Stimulated activated CD8-positive, alpha-beta memory T cell treated with anti-CD3 and anti-CD28 coated beads, Interleukin-2, amount 100 ng/mL, for 1 hour (primary cell): ENCODE measurements around the gene TRAP1.

Experiments
- DNase-seq, 2 donors: peaks; one replicate each; pipeline ENCODE4 v3.0.0-alpha.2; 2020; ENCODE audit warnings: low read depth in 2 of 2

The TRAP1 gene

DNA sequence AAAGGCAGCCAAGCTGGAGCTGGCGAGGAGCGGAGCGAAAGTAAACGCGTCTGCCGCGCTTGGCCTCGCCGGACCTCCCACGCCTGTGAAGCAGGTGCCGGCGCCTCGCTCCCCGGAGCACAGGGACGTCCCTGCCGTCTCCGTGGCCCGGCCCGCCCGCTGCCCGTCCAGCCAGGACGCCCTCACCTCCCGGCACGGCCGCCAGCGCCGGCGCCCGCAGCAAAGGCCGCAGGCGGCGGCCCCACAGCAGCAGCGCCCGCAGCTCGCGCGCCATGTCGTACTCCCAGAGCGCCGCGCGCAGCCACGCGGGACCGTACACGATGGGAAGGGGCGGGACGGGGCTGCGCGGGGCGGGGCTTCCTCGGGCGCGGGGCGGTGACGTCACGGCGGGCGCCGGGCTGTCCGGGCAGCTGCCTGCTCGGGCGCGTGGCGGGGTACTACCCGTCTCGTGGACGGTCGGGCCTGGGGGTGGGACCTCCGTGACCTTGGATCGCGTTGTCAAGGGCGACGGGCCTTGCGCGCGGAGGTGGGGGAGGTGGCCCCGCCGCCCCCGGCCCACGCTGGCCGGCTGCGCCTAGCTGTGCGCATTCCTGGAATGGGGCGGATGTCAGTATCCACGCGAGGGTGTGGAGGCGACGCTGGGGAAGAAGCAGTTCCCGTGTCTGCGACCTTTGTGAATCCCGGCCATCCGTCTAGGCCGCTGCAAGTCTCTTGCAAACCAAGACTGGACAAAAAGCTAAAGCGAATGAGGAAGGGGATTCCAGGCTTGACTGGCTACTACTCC lies at the start of gene TRAP1:
TRAP1 (minus strand) TSS at position 290 of the 784 bp plus-strand sequence; CDS start at position 274, 16 bp downstream.
- DNase-seq = peak; percentile 85 to 87

DNA sequence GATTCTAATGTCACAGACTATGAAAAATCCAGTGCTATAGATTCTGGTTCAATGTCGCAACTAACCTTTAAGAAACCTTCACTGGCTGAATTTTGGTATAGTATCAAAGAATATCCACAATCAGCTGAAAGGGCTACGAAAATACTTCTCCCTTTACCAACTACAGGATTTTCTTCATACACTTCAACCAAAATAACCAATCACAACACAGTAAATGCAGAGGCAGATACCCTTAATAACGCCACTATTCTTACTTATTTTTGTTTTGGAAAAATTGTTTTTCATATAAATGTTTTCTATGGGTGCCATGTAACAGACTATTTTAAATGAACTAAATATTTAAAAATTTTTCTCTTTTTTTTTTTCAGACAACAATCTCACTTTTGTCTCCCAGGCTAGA lies 48.9 kb upstream of the TRAP1 start:
- no peak for DNase-seq

DNA sequence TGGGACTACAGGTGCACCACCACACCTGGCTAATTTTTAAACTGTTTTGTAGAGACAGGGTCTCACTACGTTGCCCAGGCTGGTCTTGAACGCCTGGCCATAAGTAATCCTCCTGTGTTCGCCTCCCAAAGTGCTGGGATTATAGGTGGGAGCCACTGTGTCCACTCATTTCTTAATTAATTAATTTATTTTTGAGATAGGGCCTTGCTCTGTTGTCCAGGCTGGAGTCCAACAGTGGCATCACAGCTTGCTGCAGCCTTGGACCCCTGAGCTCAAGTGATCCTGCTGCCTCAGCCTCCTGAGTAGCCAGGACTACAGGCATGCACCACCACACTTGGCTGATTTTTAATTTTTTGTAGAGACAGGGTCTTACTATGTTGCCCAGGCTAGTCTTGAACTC lies 47.1 kb upstream of the TRAP1 start:
- no peak for DNase-seq

DNA sequence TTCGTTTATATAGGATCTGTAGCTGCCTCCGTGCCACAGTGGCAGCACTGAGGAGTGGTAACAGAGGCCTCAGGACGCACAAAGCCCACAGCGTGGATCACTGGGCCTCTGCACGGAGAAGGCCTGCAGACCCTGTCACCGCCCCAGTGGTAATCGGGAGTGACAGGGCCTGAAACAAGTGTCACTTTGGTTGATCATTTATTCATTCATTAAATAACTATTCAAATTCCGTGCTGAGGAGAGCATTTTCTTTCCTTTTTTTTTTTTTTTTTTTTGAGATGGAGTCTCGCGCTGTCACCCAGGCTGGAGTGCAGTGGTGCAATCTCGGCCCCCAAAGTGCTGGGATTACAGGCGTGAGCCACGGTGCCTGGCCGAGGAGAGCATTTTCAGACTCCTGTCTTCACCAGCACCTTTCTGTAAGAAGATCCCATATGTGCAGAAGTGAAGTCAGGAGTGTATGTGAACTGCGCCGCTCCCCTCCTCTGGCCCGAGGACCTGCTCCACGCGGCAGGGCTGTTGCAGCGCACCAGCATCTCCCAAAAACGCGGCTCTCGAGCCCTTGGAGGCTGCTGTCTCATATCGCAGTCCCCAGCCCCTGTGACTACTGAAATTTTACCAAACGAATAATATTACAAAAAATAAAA lies 44.9 kb upstream of the TRAP1 start:
- no peak for DNase-seq

DNA sequence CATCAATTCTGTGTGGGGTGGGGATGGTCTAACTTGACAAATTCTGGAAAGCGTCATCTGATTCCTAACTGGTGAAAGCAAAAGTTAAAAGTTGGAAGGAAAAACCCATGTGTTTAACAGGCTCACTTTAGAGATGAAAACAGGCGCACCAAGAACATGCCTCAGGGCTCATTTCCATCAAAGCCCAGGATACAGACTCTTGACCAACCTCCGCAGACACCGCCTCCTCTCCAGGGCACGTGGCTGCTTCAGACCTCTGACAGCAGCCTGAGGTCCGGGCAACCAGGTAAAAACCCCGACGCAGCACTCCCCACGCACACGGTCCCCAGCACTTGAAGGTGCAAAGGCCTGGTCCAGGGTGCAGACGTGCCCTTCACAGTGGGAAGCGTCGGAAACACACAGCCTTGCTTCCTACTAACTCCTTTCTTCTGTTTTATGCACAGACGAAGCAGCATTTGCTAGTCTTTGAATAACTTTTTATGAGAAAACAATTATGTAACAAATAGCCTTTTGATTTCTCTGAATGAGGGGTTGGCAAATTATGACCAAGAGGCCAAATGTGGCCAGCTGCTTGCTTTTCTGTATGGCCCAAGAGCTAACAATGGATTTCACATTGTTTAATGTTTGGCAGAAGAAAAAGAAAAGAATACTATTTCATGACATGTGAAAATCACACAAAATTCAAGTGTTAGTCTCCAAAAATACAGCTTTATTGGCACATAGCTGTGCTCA lies 44.2 kb upstream of the TRAP1 start:
- DNase-seq = no peak

DNA sequence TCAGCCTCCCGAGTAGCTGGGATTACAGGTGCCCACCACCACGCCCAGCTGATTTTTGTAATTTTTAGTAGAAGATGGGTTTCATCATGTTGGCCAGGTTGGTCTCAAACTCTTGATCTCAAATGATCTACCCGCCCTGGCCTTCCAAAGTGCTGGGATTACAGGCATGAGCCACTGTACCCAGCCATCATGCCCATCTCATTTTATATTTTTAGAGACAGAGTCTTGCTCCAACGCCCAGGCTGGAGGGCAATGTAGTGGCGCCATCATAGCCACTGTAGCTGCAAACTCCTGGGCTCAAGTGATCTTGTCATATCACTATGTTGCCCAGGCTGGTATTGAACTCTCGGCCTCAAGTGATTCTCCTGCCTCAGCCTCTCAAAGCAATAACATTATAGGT lies 43.2 kb upstream of the TRAP1 start:
- no peak for DNase-seq

DNA sequence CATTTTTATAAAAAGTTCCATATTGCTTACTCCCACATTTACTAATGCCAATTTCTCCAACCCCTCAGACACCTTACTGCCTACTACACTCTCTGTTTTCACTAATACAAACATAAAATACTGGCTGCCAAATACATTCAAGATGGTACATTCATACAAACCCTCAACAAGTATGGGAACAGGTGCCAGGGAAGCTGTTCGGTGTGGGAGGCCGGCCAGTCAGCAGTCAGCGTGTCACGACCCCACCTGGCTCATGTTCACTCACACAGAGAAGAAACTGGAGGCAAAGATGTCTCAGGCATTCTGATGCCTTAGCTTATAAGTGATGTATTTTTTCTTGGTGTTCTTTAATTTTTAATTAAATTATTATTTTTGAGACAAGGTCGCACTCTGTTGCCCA lies 42.4 kb upstream of the TRAP1 start:
- DNase-seq = no peak

DNA sequence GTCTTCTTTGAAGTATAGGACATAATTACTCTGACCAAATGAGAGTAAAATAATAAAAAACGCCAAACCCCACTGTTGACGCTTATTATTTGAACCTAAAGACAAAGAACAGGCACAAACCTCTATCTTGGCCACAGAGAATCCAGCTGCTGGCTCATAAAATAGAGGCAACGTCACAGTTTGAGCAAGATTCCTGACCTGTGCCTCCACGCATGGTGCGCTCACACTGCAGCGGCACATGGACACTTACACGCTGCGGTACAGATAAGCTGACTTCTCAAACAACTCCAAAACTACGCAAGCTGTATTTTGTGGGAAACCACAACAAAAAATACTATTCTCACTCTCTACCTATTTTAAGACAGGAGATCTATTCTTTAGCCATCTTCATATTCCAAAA lies 38.8 kb upstream of the TRAP1 start:
- DNase-seq = no peak

DNA sequence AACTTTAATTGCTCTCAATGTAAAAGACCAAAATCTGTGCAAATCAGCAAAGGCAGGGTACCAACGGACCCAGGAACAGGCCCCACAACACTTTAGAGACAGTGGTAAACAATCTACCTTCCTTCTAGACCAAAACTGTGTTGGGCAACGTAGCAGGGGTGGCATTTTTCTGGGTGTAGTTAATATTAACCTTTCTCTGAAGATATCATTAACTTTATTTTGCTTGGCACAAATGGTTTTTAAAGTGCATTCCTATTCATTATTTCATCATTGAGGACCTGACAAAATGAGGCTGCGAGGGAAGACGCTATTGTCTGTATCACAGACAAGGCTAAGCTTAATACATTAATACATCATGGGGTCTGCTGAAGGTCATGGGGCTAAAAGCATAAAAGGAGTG lies 37.9 kb upstream of the TRAP1 start:
- no peak for DNase-seq

DNA sequence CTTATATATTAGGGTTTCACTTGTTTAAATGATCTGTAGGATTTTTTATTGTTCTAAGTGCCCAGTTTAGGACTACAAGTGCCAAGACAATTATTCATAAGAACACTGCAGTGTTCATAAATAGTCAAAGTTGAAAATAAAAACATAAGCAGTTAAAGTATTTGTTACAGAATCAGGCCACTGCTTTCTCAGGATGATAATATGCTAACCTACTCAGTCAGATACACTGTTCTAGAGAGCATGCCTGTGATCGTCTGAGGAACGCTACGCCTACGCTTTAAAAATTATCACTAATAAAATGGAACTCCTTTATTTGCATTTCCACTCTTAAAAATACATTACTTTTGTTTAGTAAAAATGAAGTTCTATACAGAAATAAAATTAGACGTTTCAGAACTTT lies 37.4 kb upstream of the TRAP1 start:
- no peak for DNase-seq

DNA sequence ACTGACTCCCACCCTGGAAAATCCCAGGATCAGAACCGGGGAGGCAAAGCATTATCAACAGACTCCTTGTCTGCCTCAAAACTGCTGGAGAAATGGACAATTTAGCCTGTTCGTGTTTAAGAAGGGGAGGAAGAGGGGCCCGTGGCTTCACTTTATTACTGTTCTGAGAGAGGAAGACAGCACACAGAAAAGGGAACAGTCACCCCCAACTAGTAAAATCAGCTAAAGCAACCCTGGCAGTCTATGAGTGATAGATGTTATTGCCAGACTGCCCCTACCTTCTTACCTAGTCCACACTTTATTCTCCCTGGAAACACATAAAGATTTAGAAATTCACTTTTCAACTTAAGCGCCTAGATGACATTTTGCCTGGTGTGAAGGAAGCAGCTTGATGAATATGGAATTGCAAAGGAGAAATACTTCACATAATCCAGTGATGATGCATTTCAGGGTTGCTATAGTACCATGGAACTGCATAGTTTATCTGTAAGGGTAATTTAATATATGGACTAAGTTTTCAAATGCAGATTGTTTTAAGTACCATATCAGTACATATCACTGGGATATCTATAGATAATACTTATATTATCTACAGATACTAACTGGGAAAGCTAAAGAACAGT lies 36.9 kb upstream of the TRAP1 start:
- DNase-seq = no peak

DNA sequence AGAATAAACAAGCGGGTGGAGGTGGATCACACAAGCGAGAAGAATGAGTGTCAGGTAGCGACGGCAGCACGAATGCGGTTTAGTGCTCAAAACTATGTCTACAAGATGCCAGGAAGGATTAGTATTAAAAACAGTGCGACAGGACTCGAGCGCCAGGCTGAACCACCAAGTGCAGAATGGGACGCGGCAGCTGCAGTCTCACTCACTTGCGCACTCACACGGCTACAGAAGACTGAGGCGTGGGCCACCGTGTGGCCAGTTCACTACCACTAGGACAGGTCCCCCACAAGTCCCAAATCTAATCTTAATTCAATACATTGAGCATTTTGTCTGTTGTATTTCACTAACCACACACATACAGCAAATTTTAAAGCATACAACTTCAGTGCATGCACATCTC lies 35.7 kb upstream of the TRAP1 start:
- no peak for DNase-seq

DNA sequence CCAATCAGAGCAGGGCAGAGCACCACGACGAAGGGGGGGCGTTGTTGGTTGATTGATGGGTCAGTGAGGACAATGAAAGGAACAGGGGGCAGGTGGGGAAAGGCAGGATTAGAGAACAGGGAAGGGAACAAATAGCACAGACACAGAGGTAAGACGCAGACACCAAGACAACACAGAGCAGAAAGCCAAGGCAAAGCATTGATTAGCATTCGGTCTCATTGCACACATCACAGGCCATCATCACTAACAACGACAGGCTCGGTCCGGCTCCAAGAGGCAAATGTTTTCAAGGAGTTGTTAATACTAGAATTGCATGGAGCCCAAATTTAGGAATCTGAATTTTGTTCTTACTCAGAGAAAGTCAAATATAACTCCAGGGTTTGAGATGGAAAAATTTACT lies 34.6 kb upstream of the TRAP1 start:
- no peak for DNase-seq

DNA sequence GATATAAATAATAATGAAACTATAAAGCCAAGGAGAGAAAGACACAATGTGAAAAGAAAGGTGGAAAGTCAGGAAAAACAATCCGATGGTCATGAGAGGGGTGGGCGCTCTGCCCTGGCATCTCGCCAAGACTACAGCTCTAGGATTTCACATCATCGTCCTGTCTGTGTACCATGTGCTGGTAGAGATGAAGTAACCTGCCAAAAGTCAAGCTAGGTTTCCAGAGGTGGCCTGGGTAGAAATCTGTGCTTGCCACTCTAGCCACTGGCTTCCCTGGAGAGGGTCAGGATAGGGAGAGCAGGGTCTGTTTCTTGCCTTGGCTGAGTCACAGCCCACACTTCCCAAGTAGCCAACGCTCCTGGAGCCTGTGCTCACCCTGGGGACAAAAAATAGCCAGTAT lies 31.0 kb upstream of the TRAP1 start:
- DNase-seq = no peak

DNA sequence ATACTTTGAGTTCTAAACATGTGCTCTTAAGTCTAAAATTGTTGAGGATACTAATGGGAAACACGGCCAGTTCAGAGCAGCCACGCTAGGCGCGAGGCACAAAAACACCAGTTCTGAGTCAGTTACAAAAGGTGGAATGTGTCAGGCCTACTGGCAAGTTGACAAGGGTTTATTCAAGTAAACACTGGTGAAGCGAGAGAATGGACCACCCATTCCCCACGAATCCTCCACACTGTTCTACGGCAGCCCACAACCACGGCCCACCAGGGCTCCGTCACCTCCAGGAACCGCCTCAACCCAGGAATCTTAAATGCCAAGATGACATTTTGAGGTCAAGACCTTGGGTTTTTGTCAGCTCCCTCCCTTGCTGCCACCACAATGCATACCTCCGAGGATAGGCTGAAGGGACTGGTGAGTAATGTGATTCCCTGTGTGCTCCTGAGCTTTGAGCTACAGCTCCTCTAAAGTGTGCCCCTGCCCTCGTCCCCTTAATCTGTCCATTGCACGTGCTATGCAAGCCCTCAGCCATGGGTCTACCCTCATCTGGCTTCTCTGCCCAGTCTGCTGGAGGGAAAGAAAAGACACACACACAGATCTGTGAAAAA lies 28.5 kb upstream of the TRAP1 start:
- DNase-seq = no peak

DNA sequence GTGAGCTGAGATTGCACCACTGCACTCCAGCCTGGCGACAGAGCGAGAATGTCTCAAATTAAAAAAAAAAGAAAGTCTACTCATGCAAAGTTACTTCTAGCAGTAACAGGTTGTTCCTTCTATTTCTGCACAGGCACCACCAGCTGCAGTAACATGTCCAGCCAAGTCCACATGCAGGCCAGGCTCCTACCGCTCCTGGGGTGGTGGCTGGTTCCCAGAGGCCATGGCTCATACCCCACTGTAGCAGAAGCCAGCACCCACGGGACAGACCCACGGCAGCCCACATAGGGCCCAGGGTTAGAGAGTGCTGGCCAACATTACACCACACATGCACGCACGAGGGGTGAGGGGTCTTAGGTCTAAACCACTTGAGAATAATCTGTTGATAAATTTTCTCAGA lies 26.7 kb upstream of the TRAP1 start:
- no peak for DNase-seq

DNA sequence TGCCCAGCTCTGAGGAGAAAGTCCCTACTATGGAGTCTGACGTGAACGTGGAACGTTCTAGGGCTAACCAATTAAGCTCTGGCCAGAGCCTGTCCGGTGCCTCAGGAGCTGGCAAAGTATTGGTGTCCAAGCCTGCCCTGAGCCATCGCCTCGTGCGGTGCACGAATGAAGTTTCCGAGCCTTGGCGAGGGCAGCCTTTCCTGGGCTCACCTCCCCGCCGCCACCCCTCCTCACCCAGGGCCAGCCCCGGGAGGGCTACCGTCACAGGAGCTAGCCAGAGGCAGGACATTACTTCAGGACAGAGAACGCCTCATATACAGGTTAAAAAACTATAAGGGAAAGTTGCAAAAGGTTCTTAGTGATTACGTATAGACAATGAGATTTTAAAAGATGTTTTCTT lies 23.6 kb upstream of the TRAP1 start:
- DNase-seq = no peak

DNA sequence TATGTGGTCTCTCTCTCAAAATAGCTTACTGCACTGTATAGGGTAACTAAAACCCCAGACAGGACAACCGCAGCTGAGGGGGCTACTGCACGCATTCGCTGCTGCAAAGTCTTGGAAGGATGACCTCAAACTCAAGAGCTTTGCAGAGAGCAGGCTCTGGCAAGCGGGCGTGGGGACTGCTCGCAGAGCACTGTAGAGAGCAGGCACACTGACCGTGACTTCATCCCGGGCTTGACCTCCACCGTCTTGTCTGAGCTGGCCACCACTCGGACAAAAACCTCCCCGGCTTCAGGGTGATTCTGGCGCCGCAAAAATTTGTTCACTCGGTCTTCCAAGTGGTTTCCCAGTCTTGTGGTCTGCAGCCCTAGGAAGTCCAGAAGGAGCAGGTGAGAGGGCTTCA lies 22.9 kb upstream of the TRAP1 start:
- no peak for DNase-seq

DNA sequence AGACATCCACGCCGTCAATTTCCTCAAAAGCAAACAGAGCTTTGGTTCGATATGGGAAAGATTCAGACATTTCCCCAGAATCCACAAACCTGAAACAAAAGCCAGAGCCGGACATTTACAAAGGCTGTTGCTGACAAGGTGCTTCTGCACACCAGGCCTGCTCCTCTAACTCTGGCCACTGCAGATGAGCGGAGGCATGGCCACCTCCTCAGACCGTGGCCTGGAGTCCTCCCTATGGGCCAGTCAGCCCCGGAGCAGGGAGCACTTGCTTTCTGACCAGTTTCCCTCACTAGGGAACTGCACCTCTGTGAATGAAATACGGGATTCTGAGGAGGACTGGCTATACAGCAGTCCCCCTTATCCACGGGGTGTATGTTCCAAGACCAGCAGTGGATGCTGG lies 22.3 kb upstream of the TRAP1 start:
- no peak for DNase-seq

DNA sequence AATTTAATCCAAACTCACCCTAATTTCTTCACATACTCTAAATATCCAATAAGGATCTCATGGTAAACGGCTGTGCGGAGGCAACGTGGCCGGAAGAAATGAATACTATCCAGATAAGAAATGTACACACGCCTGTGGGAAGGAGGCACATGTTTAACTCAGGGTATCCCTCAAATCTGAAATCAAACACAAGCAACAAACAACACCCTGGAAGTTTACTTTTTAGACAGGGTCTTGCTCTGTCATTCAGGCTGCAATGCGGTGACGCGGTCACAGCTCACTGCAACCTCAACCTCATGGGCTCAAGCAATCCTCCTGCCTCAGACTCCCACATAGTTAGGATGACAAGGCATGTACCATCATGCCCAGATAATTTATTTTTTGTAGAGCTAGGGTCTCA lies 21.2 kb upstream of the TRAP1 start:
- no peak for DNase-seq

DNA sequence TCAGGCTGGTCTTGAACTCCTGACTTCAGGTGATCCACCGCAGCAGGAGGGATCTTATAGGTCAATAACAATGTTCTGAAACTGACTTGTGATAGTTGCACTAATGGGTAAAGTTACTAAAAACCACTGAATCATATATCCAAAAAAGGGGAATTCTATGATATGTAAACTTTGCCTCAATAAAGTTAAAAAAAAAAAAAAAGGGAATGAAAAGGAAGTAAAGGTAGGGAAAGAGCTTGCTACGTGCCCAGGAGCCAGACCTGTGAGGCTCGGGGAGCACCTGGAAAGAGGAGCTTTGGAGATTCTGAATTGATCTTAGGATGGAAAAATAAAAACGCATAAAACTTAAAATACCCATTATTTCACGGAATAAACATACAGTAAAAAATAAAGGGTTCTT lies 20.8 kb upstream of the TRAP1 start:
- DNase-seq = no peak

DNA sequence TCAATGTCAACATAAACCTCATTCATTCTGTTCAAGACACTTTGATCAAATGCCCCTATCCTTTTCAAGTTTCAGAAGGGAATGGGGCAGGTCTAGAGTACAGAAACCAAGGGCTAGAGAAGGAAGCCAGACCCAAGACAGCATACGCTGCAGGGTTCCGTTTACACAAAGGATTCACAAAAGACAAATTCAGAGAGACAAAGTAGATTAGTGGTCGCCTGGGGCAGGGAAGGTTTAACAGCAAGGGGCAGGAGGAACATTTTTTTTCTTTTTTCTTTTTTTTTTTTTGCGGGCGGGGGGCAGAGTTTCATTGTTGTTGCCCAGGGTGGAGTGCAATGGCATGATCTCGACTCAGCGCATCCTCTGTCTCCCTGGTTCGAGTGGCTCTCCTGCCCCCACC lies 19.9 kb upstream of the TRAP1 start:
- DNase-seq = no peak
